H1 (cell line): ENCODE measurements around the gene UIMC1. TPM values are rescaled to one million over a fixed set of nuclear protein-coding genes. Genes with fewer than 3 reads are reported as not detected.

Experiments used
- CTCF ChIA-PET: fragments of 300-600 bp; sonication (Branson Sonifier 250); formaldehyde crosslinking; loops from one replicate; lab custom pipeline; 2021; ENCODE audit not compliant: partially characterized antibody; lab: Charles Lee
- POLR2A ChIA-PET: fragments of 300-600 bp; sonication (Branson Sonifier 250); formaldehyde crosslinking; loops from one replicate; lab custom pipeline; 2021; ENCODE audit warnings: inconsistent platforms; ENCODE audit not compliant: partially characterized antibody; lab: Charles Lee
- DNase-seq, 2 experiments: peaks; one replicate each; pipeline versions ENCODE4 v3.0.0 to v3.0.0-alpha.2; 2010 to 2022; ENCODE audit warnings: low spot score in 2 of 2, low read depth in 1 of 2, mixed read lengths in 1 of 2
- FAIRE-seq: peaks from 2 replicates; lab custom pipeline; 2011; peaks lifted over from hg19 to GRCh38; lab: Jason Lieb, UNC
- H2AFZ ChIP-seq: 2 replicates; pipeline ENCODE4 v1.8.1; 2012; ENCODE audit warnings: low read length, inconsistent platforms
- H2AK5ac ChIP-seq: 2 replicates; pipeline ENCODE4 v1.6.1; 2013; ENCODE audit warnings: low read depth, low read length
- H2BK120ac ChIP-seq: replicated peaks from 2 replicates; pipeline ENCODE3; 2013; ENCODE audit warnings: low read depth, low read length, inconsistent platforms
- H2BK12ac ChIP-seq: 2 replicates; pipeline ENCODE4 v1.6.1; 2013; ENCODE audit warnings: low read depth, low read length
- H2BK15ac ChIP-seq: 2 replicates; pipeline ENCODE4 v1.6.1; 2013; ENCODE audit warnings: low read length
- H2BK20ac ChIP-seq: 2 replicates; pipeline ENCODE4 v1.6.1; 2013; ENCODE audit warnings: low read length
- H2BK5ac ChIP-seq: 2 replicates; pipeline ENCODE4 v1.6.1; 2013; ENCODE audit warnings: low read depth, low read length
- H3K14ac ChIP-seq: 2 replicates; pipeline ENCODE4 v1.6.1; 2013; ENCODE audit warnings: inconsistent platforms; ENCODE audit not compliant: insufficient read length
- H3K18ac ChIP-seq: 2 replicates; pipeline ENCODE4 v1.6.1; 2013; ENCODE audit warnings: low read length; ENCODE audit errors: extremely low read depth
- H3K23ac ChIP-seq: 2 replicates; pipeline ENCODE4 v1.6.1; 2013; ENCODE audit warnings: inconsistent platforms; ENCODE audit not compliant: insufficient read length
- H3K23me2 ChIP-seq: 2 replicates; pipeline ENCODE4 v1.6.1; 2013; ENCODE audit warnings: low read depth, low read length
- H3K27ac ChIP-seq: 2 replicates; pipeline ENCODE4 v1.6.1; 2011; ENCODE audit warnings: low read depth, low read length, inconsistent platforms
- H3K27me3 ChIP-seq, 4 experiments: replicated peaks in 1 of 4; 1 replicate in 1 of 4; 2 replicates in 3 of 4; pipeline versions ENCODE4 v1.6.1 to v1.8.1; 2011 to 2013; ENCODE audit warnings: low read length in 3 of 4, mild to moderate bottlenecking in 3 of 4, inconsistent platforms in 2 of 4, mixed read lengths in 2 of 4, moderate library complexity in 1 of 4; ENCODE audit not compliant: control insufficient read depth in 3 of 4, insufficient read depth in 3 of 4; ENCODE audit errors: extremely low read depth in 1 of 4
- H3K36me3 ChIP-seq, 4 experiments: 2 replicates each; pipeline versions ENCODE4 v1.6.1 to v1.8.1; 2011 to 2013; ENCODE audit warnings: mild to moderate bottlenecking in 4 of 4, low read length in 3 of 4, moderate library complexity in 2 of 4, control low read depth in 1 of 4, inconsistent platforms in 1 of 4; ENCODE audit not compliant: insufficient read depth in 4 of 4, control insufficient read depth in 2 of 4
- H3K4ac ChIP-seq: replicated peaks from 2 replicates; pipeline ENCODE3; 2013; ENCODE audit warnings: low read length, low read depth, mixed read lengths, inconsistent platforms; ENCODE audit not compliant: insufficient read length
- H3K4me1 ChIP-seq, 4 experiments: replicated peaks in 1 of 4; 1 replicate in 1 of 4; 2 replicates in 3 of 4; pipeline versions ENCODE4 v1.6.1 to v1.8.1; 2011 to 2013; ENCODE audit warnings: low read length in 3 of 4, inconsistent platforms in 2 of 4, mixed read lengths in 1 of 4; ENCODE audit not compliant: insufficient read depth in 4 of 4, control insufficient read depth in 3 of 4
- H3K4me2 ChIP-seq, 2 experiments: 2 replicates each; pipeline versions ENCODE4 v1.6.1 to v1.8.1; 2011 to 2013; ENCODE audit warnings: low read depth in 2 of 2, low read length in 2 of 2, control low read depth in 1 of 2, inconsistent platforms in 1 of 2, mild to moderate bottlenecking in 1 of 2; ENCODE audit not compliant: insufficient read depth in 1 of 2
- H3K4me3 ChIP-seq, 4 experiments: fragments of 200-600, 300-600 bp in 1 of 4; sonication (generic), shearing (Covaris generic), sonication (Bioruptor Twin) in 1 of 4; 2 replicates each; pipeline versions ENCODE4 v1.5.1 to v1.8.1; 2011 to 2016; ENCODE audit warnings: low read length in 4 of 4, low read depth in 3 of 4, control low read depth in 2 of 4, inconsistent platforms in 2 of 4, mild to moderate bottlenecking in 2 of 4, mixed read lengths in 1 of 4, moderate library complexity in 1 of 4; ENCODE audit not compliant: insufficient read depth in 2 of 4; ENCODE audit errors: extremely low read depth in 1 of 4
- H3K56ac ChIP-seq: replicated peaks from 2 replicates; pipeline ENCODE3; 2013; ENCODE audit warnings: low read depth, mild to moderate bottlenecking, mixed read lengths, low read length, inconsistent platforms; ENCODE audit not compliant: insufficient read length
- H3K79me1 ChIP-seq: 2 replicates; pipeline ENCODE4 v1.6.1; 2013; ENCODE audit warnings: low read depth, low read length, control low read depth
- H3K79me2 ChIP-seq, 2 experiments: 2 replicates each; pipeline versions ENCODE4 v1.6.1 to v1.8.1; 2012 to 2013; ENCODE audit warnings: low read length in 2 of 2, mild to moderate bottlenecking in 2 of 2, inconsistent platforms in 1 of 2; ENCODE audit not compliant: insufficient read depth in 2 of 2, control insufficient read depth in 1 of 2
- H3K9ac ChIP-seq, 4 experiments: replicated peaks in 1 of 4; 1 replicate in 1 of 4; 2 replicates in 3 of 4; pipeline versions ENCODE4 v1.6.1 to v1.8.1; 2011 to 2013; ENCODE audit warnings: low read depth in 3 of 4, low read length in 3 of 4, control low read depth in 2 of 4, mild to moderate bottlenecking in 2 of 4, moderate library complexity in 2 of 4, inconsistent platforms in 1 of 4; ENCODE audit errors: extremely low read depth in 1 of 4
- H3K9me3 ChIP-seq, 2 experiments: 2 replicates each; pipeline versions ENCODE4 v1.6.1 to v1.8.1; 2012 to 2013; ENCODE audit warnings: mild to moderate bottlenecking in 2 of 2, moderate library complexity in 2 of 2, control low read depth in 1 of 2, inconsistent platforms in 1 of 2, low read depth in 1 of 2, low read length in 1 of 2, mixed read lengths in 1 of 2; ENCODE audit not compliant: insufficient read depth in 2 of 2
- H4K20me1 ChIP-seq, 2 experiments: replicated peaks in 1 of 2; 2 replicates each; pipeline versions ENCODE3 to v1.8.1; 2011 to 2013; ENCODE audit warnings: inconsistent platforms in 2 of 2, low read length in 2 of 2, mild to moderate bottlenecking in 1 of 2; ENCODE audit not compliant: insufficient read depth in 2 of 2, control insufficient read depth in 1 of 2
- H4K5ac ChIP-seq: 2 replicates; pipeline ENCODE4 v1.6.1; 2013; ENCODE audit warnings: low read length, low read depth, mixed read lengths, inconsistent platforms; ENCODE audit not compliant: insufficient read length
- H4K8ac ChIP-seq: 2 replicates; pipeline ENCODE4 v1.8.0; 2013; ENCODE audit warnings: mild to moderate bottlenecking, moderate library complexity, low read length, inconsistent platforms; ENCODE audit not compliant: insufficient read depth; ENCODE audit errors: extremely low read depth
- H4K91ac ChIP-seq: replicated peaks from 2 replicates; pipeline ENCODE3; 2013; ENCODE audit warnings: low read length, mixed read lengths, inconsistent platforms; ENCODE audit not compliant: insufficient read length
- BCL11A ChIP-seq, 2 experiments: IDR thresholded peaks; one replicate each; pipeline ENCODE4 v1.6.1; 2011; ENCODE audit warnings: low read depth in 2 of 2, low read length in 2 of 2, mild to moderate bottlenecking in 2 of 2
- CBX5 ChIP-seq: fragments of 300-800, 300-1000 bp; sonication (generic); IDR thresholded peaks from 2 replicates; pipeline ENCODE4 v1.7.1; 2016; ENCODE audit warnings: antibody characterized with exemption, low read length, low read depth
- EGR1 ChIP-seq: IDR thresholded peaks from 2 replicates; pipeline ENCODE4 v1.6.1; 2011; ENCODE audit warnings: low read depth, low read length, borderline replicate concordance
- EZH2 ChIP-seq: fragments of 200-600 bp; sonication (generic); IDR thresholded peaks from 2 replicates; pipeline ENCODE4 v1.7.1; 2012; ENCODE audit warnings: low read depth, mild to moderate bottlenecking, moderate library complexity, low read length, inconsistent platforms; ENCODE audit not compliant: severe bottlenecking
- GABPA ChIP-seq: IDR thresholded peaks from 2 replicates; pipeline ENCODE4 v1.6.1; 2011; ENCODE audit warnings: mild to moderate bottlenecking, low read length, moderate library complexity, borderline replicate concordance; ENCODE audit not compliant: insufficient read depth
- RAD21 ChIP-seq, 2 experiments: IDR thresholded peaks in 1 of 2; conservative IDR thresholded peaks in 1 of 2; 2 replicates each; pipeline ENCODE4 v1.6.1; 2011; ENCODE audit warnings: low read depth in 2 of 2, low read length in 2 of 2, improper control_type of control experiment in 1 of 2, inconsistent platforms in 1 of 2, mild to moderate bottlenecking in 1 of 2, moderate library complexity in 1 of 2
- SP2 ChIP-seq: IDR thresholded peaks from 2 replicates; pipeline ENCODE4 v1.6.1; 2012; ENCODE audit warnings: mild to moderate bottlenecking, low read length, inconsistent platforms
- SP4 ChIP-seq: IDR thresholded peaks from 2 replicates; pipeline ENCODE4 v1.6.1; 2012; ENCODE audit warnings: low read length, inconsistent platforms
- SUZ12 ChIP-seq: fragments of 200-600 bp; sonication (generic); IDR thresholded peaks from 2 replicates; pipeline ENCODE4 v1.6.1; 2012; ENCODE audit warnings: mild to moderate bottlenecking, inconsistent platforms, low read length, moderate library complexity, mixed read lengths
- TAF1 ChIP-seq: IDR thresholded peaks from 2 replicates; pipeline ENCODE4 v1.6.1; 2011; ENCODE audit warnings: mild to moderate bottlenecking, low read depth, low read length
- TBP ChIP-seq: IDR thresholded peaks from 2 replicates; pipeline ENCODE4 v1.6.1; 2011; ENCODE audit warnings: low read depth, low read length, improper control_type of control experiment
- WGBS, 2 experiments: shearing (Covaris generic) in 1 of 2; methylation state at CpG; one replicate each; pipeline versions ENCODE4 v1.1.6 to v1.1.7; 2013 to 2015; ENCODE audit warnings: low lambda C conversion rate in 2 of 2, mixed read lengths in 2 of 2, inconsistent platforms in 1 of 2, low coverage in 1 of 2, missing lambda C conversion rate in 1 of 2; ENCODE audit not compliant: insufficient replicate concordance in 2 of 2, insufficient coverage in 1 of 2, insufficient read length in 1 of 2; ENCODE audit errors: extremely low coverage in 1 of 2, missing lambda C conversion rate in 1 of 2; 5-methylcytosine and 5-hydroxymethylcytosine counted together
- polyA plus RNA-seq, 7 experiments: library from polyadenylated mRNA; depleted of rRNA in 3 of 7; stranded (reverse) in 5 of 7; unstranded in 2 of 7; fragments of >200 nt in 5 of 7; fragments of 200-250 nt in 2 of 7; gene quantifications; 1 replicate in 5 of 7; 2 replicates in 1 of 7; 4 replicates in 1 of 7; pipeline versions ENCODE4 v1.2.1 to v1.2.3, GENCODE V29; 2011 to 2013; ENCODE audit warnings: missing spikeins in 2 of 7, mixed read lengths in 2 of 7
- total RNA-seq: library from RNA; stranded (reverse); fragmentation: NEBNext Ultra II Directional; extraction: Animal tissue kit (Norgen Biotek cat#: 25700); gene quantifications from 2 replicates; pipeline ENCODE4 v1.2.1, GENCODE V29; 2021
- TF ChIP-seq, protein P1 (sequence below): IDR thresholded peaks from 2 replicates; pipeline ENCODE4 v1.6.1; 2012; ENCODE audit warnings: inconsistent platforms

UIMC1 gene
- total and polyA plus RNA-seq, 2 of the 8 experiments (the other 6 are each of a cell fraction or from before 2014, with no cell fraction given), result 12.8 to 43.7 TPM

GRCh38 chr5:176929654-176930053, 76.9 kb downstream of the UIMC1 start:
- peaks cover 0 to 22% (median 1%) of the 10 kb centered on the region in 4 experiments; a peak in 3 of 8 replicates for H3K36me3 ChIP-seq
- H3K79me2 ChIP-seq, result no peaks in the 10 kb centered on the region
- H4K91ac ChIP-seq, result no peak overlapping the region
- H2BK15ac ChIP-seq, result no peak overlapping the region
- no peak overlapping the region for H2BK120ac ChIP-seq
- no peak overlapping the region for H4K5ac ChIP-seq
- POLR2A ChIA-PET, result no interaction called here
- H2BK20ac ChIP-seq, result no peak overlapping the region
- no peaks in the 10 kb centered on the region for H3K23me2 ChIP-seq
- no peak overlapping the region for H4K8ac ChIP-seq
- no peak overlapping the region for H3K27ac ChIP-seq
- WGBS, 2 experiments, result 81% methylated on average over 1 of the region's 1 CpG; no CpG with 5 or more reads in 1 of the 2 experiments
- H3K79me1 ChIP-seq, result no peaks in the 10 kb centered on the region
- no peak overlapping the region for H3K9ac ChIP-seq
- TF ChIP-seq GABPA (no peak), BCL11A (IDR thresholded peaks at IDR 0.05; ENCODE audit: low read depth in 2 of 2, low read length in 2 of 2) (no peak), SP2 (no peak), TBP (no peak), TAF1 (no peak), EGR1 (no peak), SP4 (no peak), SUZ12 (no peak), RAD21 (IDR thresholded peaks at IDR 0.05 in 1 of 2, conservative IDR thresholded peaks at IDR 0.05 in 1 of 2; ENCODE audit: low read depth in 2 of 2, low read length in 2 of 2) (no peak), EZH2 (no peak), CBX5 (no peak)
- TF ChIP-seq, protein P1, sequence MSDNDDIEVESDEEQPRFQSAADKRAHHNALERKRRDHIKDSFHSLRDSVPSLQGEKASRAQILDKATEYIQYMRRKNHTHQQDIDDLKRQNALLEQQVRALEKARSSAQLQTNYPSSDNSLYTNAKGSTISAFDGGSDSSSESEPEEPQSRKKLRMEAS, result no peak
- TF ChIP-seq, all 59 proteins: peak for 0
- no peak overlapping the region for H2AFZ ChIP-seq
- H3K4me1 ChIP-seq, result no peaks in the 10 kb centered on the region
- CTCF ChIA-PET, result interaction anchor here (0.9 kb wide), 1 partner anchor 230 kb away, joined by 3 read pairs; no protein-coding TSS in a partner anchor
- no peaks in the 10 kb centered on the region for H4K20me1 ChIP-seq
- H2BK12ac ChIP-seq, result no peak overlapping the region
- H3K9me3 ChIP-seq, result no peaks in the 10 kb centered on the region
- H3K14ac ChIP-seq, result no peak overlapping the region
- no peak overlapping the region for H3K56ac ChIP-seq
- H3K18ac ChIP-seq, result no peak overlapping the region
- H3K4ac ChIP-seq, result no peak overlapping the region
- DNase-seq (no peak), FAIRE-seq (no peak)
- H2BK5ac ChIP-seq, result no peak overlapping the region
- no peak overlapping the region for H3K4me2 ChIP-seq
- H3K23ac ChIP-seq, result no peak overlapping the region
- no peaks in the 10 kb centered on the region for H3K27me3 ChIP-seq
- no peak overlapping the region for H2AK5ac ChIP-seq
- H3K4me3 ChIP-seq, result no peak overlapping the region
